SK-N-SH treated with all-trans-retinoic acid at 6 μM for 48 hours (cell line): ENCODE measurements around the gene XRN2.

ENCODE experiments used
- ATAC-seq: fragments of 200-7000 bp; cut with Tn5 transposase; 3 replicates; pipeline ENCODE4 v1.9.1; 2020; ENCODE audit warnings: mild to moderate bottlenecking, moderate library complexity
- ARNTL ChIP-seq: fragments of 450-650 bp; formaldehyde crosslinking; IDR thresholded peaks from 2 replicates; pipeline ENCODE4 v1.5.0; 2020; ENCODE audit warnings: low read depth, mild to moderate bottlenecking, moderate library complexity, borderline replicate concordance
- BACH2 ChIP-seq: fragments of 250-450 bp; sonication (Bioruptor Pico); IDR thresholded peaks from 2 replicates; pipeline ENCODE4 v1.9.0; 2021; ENCODE audit warnings: mild to moderate bottlenecking, borderline replicate concordance
- ESRRG ChIP-seq: fragments of 250-450 bp; sonication (Bioruptor Pico); IDR thresholded peaks from 2 replicates; pipeline ENCODE4 v1.6.1; 2021; ENCODE audit warnings: mild to moderate bottlenecking
- GLIS3 ChIP-seq: fragments of 250-450 bp; sonication (Bioruptor Pico); IDR thresholded peaks from 2 replicates; pipeline ENCODE4 v1.5.0; 2020; ENCODE audit warnings: mild to moderate bottlenecking, moderate library complexity
- ISL1 ChIP-seq: fragments of 250-450 bp; sonication (Bioruptor Pico); IDR thresholded peaks from 2 replicates; pipeline ENCODE4 v2.1.2; 2022; ENCODE audit warnings: mild to moderate bottlenecking, moderate library complexity
- OSR1 ChIP-seq: fragments of 250-450 bp; sonication (Bioruptor Pico); IDR thresholded peaks from 2 replicates; pipeline ENCODE4 v1.8.0; 2022; ENCODE audit warnings: moderate library complexity, mild to moderate bottlenecking, inconsistent platforms
- PPARA ChIP-seq: fragments of 250-450 bp; sonication (Bioruptor Pico); IDR thresholded peaks from 2 replicates; pipeline ENCODE4 v1.5.0; 2020; ENCODE audit warnings: mild to moderate bottlenecking, borderline replicate concordance
- RARB ChIP-seq: fragments of 250-450 bp; sonication (Bioruptor Pico); IDR thresholded peaks from 2 replicates; pipeline ENCODE4 v1.8.0; 2021; ENCODE audit warnings: mild to moderate bottlenecking, moderate library complexity
- SNAI2 ChIP-seq: fragments of 250-450 bp; sonication (Bioruptor Pico); IDR thresholded peaks from 2 replicates; pipeline ENCODE4 v1.5.0; 2020; ENCODE audit warnings: mild to moderate bottlenecking, moderate library complexity
- TCF4 ChIP-seq: fragments of 250-450 bp; sonication (Bioruptor Pico); IDR thresholded peaks from 2 replicates; pipeline ENCODE4 v1.8.0; 2021; ENCODE audit warnings: mild to moderate bottlenecking, moderate library complexity, borderline replicate concordance
- TOX ChIP-seq: fragments of 250-450 bp; sonication (Bioruptor Pico); IDR thresholded peaks from 2 replicates; pipeline ENCODE4 v1.8.0; 2021; ENCODE audit warnings: mild to moderate bottlenecking, moderate library complexity, borderline replicate concordance
- TSHZ2 ChIP-seq: fragments of 250-450 bp; sonication (Bioruptor Pico); IDR thresholded peaks from 2 replicates; pipeline ENCODE4 v1.5.0; 2020; ENCODE audit warnings: mild to moderate bottlenecking, moderate library complexity
- ZC3H10 ChIP-seq: fragments of 250-450 bp; sonication (Bioruptor Pico); IDR thresholded peaks from 2 replicates; pipeline ENCODE4 v1.5.1; 2021; ENCODE audit warnings: mild to moderate bottlenecking, moderate library complexity
- ZFP3 ChIP-seq: fragments of 250-450 bp; sonication (Bioruptor Pico); IDR thresholded peaks from 2 replicates; pipeline ENCODE4 v1.5.0; 2020; ENCODE audit warnings: mild to moderate bottlenecking, moderate library complexity
- ZFP30 ChIP-seq: fragments of 450-650 bp; formaldehyde crosslinking; IDR thresholded peaks from 2 replicates; pipeline ENCODE4 v1.5.0; 2022; ENCODE audit warnings: mild to moderate bottlenecking, moderate library complexity
- ZNF565 ChIP-seq: fragments of 450-650 bp; formaldehyde crosslinking; conservative IDR thresholded peaks from 2 replicates; pipeline ENCODE4 v1.5.0; 2020; ENCODE audit warnings: low read depth, mild to moderate bottlenecking, moderate library complexity
- ZNF70 ChIP-seq: fragments of 450-650 bp; formaldehyde crosslinking; IDR thresholded peaks from 2 replicates; pipeline ENCODE4 v1.5.0; 2020; ENCODE audit warnings: mild to moderate bottlenecking, moderate library complexity
- ZNF8 ChIP-seq: fragments of 450-650 bp; formaldehyde crosslinking; IDR thresholded peaks from 2 replicates; pipeline ENCODE4 v1.5.0; 2020; ENCODE audit warnings: mild to moderate bottlenecking, moderate library complexity
- TF ChIP-seq, protein P1 (sequence below): fragments of 250-450 bp; sonication (Bioruptor Pico); IDR thresholded peaks from 2 replicates; pipeline ENCODE4 v1.8.0; 2021; ENCODE audit warnings: low read depth, mild to moderate bottlenecking, moderate library complexity, borderline replicate concordance
- TF ChIP-seq, protein P2 (sequence below): fragments of 250-450 bp; sonication (Bioruptor Pico); IDR thresholded peaks from 2 replicates; pipeline ENCODE4 v1.5.1; 2021; ENCODE audit warnings: mild to moderate bottlenecking, moderate library complexity
- TF ChIP-seq, protein P3 (sequence below): fragments of 250-450 bp; sonication (Bioruptor Pico); IDR thresholded peaks from 2 replicates; pipeline ENCODE4 v1.8.0; 2020; ENCODE audit warnings: mild to moderate bottlenecking, moderate library complexity, borderline replicate concordance

XRN2 gene

GRCh38 chr20:21288587-21289370, 14.4 kb upstream of the XRN2 start:
- no peak for ATAC-seq
- no peak for TF ChIP-seq ZFP30 (CRISPR knock-in tag)
- TF ChIP-seq ZNF70 (CRISPR knock-in tag): no peak
- TF ChIP-seq, protein P1, sequence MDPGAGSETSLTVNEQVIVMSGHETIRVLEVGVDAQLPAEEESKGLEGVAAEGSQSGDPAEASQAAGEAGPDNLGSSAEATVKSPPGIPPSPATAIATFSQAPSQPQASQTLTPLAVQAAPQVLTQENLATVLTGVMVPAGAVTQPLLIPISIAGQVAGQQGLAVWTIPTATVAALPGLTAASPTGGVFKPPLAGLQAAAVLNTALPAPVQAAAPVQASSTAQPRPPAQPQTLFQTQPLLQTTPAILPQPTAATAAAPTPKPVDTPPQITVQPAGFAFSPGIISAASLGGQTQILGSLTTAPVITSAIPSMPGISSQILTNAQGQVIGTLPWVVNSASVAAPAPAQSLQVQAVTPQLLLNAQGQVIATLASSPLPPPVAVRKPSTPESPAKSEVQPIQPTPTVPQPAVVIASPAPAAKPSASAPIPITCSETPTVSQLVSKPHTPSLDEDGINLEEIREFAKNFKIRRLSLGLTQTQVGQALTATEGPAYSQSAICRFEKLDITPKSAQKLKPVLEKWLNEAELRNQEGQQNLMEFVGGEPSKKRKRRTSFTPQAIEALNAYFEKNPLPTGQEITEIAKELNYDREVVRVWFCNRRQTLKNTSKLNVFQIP: no peak
- no peak for TF ChIP-seq TOX
- TF ChIP-seq TSHZ2 (CRISPR knock-in tag): no peak
- TF ChIP-seq ISL1 (CRISPR knock-in tag): no peak
- TF ChIP-seq PPARA (CRISPR knock-in tag): no peak
- no peak for TF ChIP-seq RARB
- TF ChIP-seq, protein P2, sequence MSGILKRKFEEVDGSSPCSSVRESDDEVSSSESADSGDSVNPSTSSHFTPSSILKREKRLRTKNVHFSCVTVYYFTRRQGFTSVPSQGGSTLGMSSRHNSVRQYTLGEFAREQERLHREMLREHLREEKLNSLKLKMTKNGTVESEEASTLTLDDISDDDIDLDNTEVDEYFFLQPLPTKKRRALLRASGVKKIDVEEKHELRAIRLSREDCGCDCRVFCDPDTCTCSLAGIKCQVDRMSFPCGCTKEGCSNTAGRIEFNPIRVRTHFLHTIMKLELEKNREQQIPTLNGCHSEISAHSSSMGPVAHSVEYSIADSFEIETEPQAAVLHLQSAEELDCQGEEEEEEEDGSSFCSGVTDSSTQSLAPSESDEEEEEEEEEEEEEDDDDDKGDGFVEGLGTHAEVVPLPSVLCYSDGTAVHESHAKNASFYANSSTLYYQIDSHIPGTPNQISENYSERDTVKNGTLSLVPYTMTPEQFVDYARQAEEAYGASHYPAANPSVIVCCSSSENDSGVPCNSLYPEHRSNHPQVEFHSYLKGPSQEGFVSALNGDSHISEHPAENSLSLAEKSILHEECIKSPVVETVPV (CRISPR knock-in tag): no peak
- no peak for TF ChIP-seq OSR1 (CRISPR knock-in tag)
- TF ChIP-seq ARNTL: no peak
- TF ChIP-seq ZFP3 (CRISPR knock-in tag): no peak
- TF ChIP-seq SNAI2: no peak
- no peak for TF ChIP-seq GLIS3
- no peak for TF ChIP-seq ZNF8 (CRISPR knock-in tag)
- TF ChIP-seq, all 23 proteins: peak for 0

- ATAC-seq: no peak
- no peak for TF ChIP-seq OSR1 (CRISPR knock-in tag)
- TF ChIP-seq, protein P1: no peak
- TF ChIP-seq TCF4 (CRISPR knock-in tag): no peak
- no peak for TF ChIP-seq ZFP3 (CRISPR knock-in tag)
- no peak for TF ChIP-seq GLIS3
- no peak for TF ChIP-seq BACH2 (CRISPR knock-in tag)
- no peak for TF ChIP-seq ZFP30 (CRISPR knock-in tag)
- no peak for TF ChIP-seq ISL1 (CRISPR knock-in tag)
- no peak for TF ChIP-seq SNAI2
- TF ChIP-seq PPARA (CRISPR knock-in tag): no peak
- no peak for TF ChIP-seq ESRRG
- no peak for TF ChIP-seq ZNF565 (CRISPR knock-in tag)
- TF ChIP-seq TOX: no peak
- no peak for TF ChIP-seq ZC3H10
- TF ChIP-seq, protein P2 (CRISPR knock-in tag): no peak
- no peak for TF ChIP-seq TSHZ2 (CRISPR knock-in tag)
- TF ChIP-seq ARNTL: no peak
- TF ChIP-seq, protein P3, sequence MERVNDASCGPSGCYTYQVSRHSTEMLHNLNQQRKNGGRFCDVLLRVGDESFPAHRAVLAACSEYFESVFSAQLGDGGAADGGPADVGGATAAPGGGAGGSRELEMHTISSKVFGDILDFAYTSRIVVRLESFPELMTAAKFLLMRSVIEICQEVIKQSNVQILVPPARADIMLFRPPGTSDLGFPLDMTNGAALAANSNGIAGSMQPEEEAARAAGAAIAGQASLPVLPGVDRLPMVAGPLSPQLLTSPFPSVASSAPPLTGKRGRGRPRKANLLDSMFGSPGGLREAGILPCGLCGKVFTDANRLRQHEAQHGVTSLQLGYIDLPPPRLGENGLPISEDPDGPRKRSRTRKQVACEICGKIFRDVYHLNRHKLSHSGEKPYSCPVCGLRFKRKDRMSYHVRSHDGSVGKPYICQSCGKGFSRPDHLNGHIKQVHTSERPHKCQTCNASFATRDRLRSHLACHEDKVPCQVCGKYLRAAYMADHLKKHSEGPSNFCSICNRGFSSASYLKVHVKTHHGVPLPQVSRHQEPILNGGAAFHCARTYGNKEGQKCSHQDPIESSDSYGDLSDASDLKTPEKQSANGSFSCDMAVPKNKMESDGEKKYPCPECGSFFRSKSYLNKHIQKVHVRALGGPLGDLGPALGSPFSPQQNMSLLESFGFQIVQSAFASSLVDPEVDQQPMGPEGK (CRISPR knock-in tag): no peak
Measured at GRCh38 chr20:21289651-21290050, 13.5 kb upstream of the XRN2 start.
